Left lung (tissue), 10 donors: ENCODE measurements around the gene PGBD2. TPM values are rescaled to one million over a fixed set of nuclear protein-coding genes. Genes with fewer than 3 reads are reported as not detected.

Source experiments
- ATAC-seq: fragments of 200-7000 bp; cut with Tn5 transposase; one replicate; pipeline ENCODE4 v1.9.1; 2020; ENCODE audit warnings: moderate library complexity
- DNase-seq, 4 donors: peaks; one replicate each; pipeline ENCODE4 v3.0.0-alpha.2; 2013 to 2020
- H3K27ac ChIP-seq, 2 donors: fragments of 200-600 bp; sonication (generic) in 1 of 2; one replicate each; pipeline versions ENCODE4 v1.5.0 to v1.8.0; 2020 to 2021
- H3K27me3 ChIP-seq, 2 donors: fragments of 200-600 bp; sonication (generic) in 1 of 2; one replicate each; pipeline versions ENCODE4 v1.5.0 to v1.8.0; 2020 to 2021
- H3K36me3 ChIP-seq, 2 donors: fragments of 200-600 bp; sonication (generic) in 1 of 2; one replicate each; pipeline versions ENCODE4 v1.5.0 to v1.8.0; 2020 to 2021
- H3K4me1 ChIP-seq, 2 donors: fragments of 200-600 bp; one replicate each; pipeline ENCODE4 v1.8.0; 2021
- H3K4me3 ChIP-seq, 2 donors: fragments of 200-600 bp; sonication (generic) in 1 of 2; one replicate each; pipeline versions ENCODE4 v1.5.0 to v1.8.0; 2020 to 2021; ENCODE audit warnings: mild to moderate bottlenecking in 1 of 2
- H3K9me3 ChIP-seq, 2 donors: fragments of 200-600 bp; sonication (generic) in 1 of 2; one replicate each; pipeline versions ENCODE4 v1.5.0 to v1.8.0; 2020 to 2021
- CTCF ChIP-seq, 2 donors: fragments of 200-600 bp; sonication (generic) in 1 of 2; IDR thresholded peaks; one replicate each; pipeline versions ENCODE4 v1.5.0 to v1.8.0; 2021; ENCODE audit warnings: antibody characterized with exemption in 2 of 2
- intact Hi-C, 2 donors: fragments of 100-400 bp; cut with DNase I; formaldehyde crosslinking; loops; one replicate each; pipeline versions ENCODE4 v1.11.2 to v1.14.2; 2022
- polyA plus RNA-seq, 6 donors: library from polyadenylated mRNA; unstranded; fragments of 120-200 nt; gene quantifications; one replicate each; pipeline ENCODE4 v1.2.1, GENCODE V29; 2013; ENCODE audit not compliant: insufficient read length in 6 of 6
- total RNA-seq, 2 donors: library from RNA; stranded (reverse); fragmentation: NEBNext Ultra II Directional; extraction: Animal tissue kit (Norgen Biotek cat#: 25700); gene quantifications; one replicate each; pipeline ENCODE4 v1.2.1, GENCODE V29; 2021
- donor health status: DM: no; HTN: yes; CAD: no.
- donor health status: DM: no; HTN: no; CAD: no.

PGBD2 gene
- total and polyA plus RNA-seq, 8 donors: 7.0 to 12.7 (median 12.0) TPM

- intact Hi-C loops: no loop called here
- ATAC-seq: no peak
- TF ChIP-seq CTCF (IDR thresholded peaks at IDR 0.05): no peak
- no peak overlapping the region for H3K4me3 ChIP-seq
- H3K9me3 ChIP-seq: no peaks in the 10 kb centered on the region
- H3K27me3 ChIP-seq: peaks cover 0 to 4% of the 10 kb centered on the region in 2 donors
- no peak overlapping the region for H3K27ac ChIP-seq
- DNase-seq: no peak
- no peaks in the 10 kb centered on the region for H3K36me3 ChIP-seq
- H3K4me1 ChIP-seq: peaks cover 8 to 23% of the 10 kb centered on the region in 2 donors
Measured at GRCh38 chr1:248904437-248905216, 1.4 kb upstream of the PGBD2 start.

GRCh38 chr1:248905662-248906008, 400 bp upstream of the PGBD2 start:
- peaks cover 8 to 23% of the 10 kb centered on the region in 2 donors for H3K4me1 ChIP-seq
- peak overlapping the region; percentile 56 for H3K4me3 ChIP-seq
- DNase-seq (no peak), ATAC-seq (no peak)
- H3K9me3 ChIP-seq: no peaks in the 10 kb centered on the region
- no peaks in the 10 kb centered on the region for H3K27me3 ChIP-seq
- intact Hi-C loops: no loop called here
- H3K27ac ChIP-seq: peak overlapping the region; percentile 90 to 98
- no peak for TF ChIP-seq CTCF (IDR thresholded peaks at IDR 0.05)
- H3K36me3 ChIP-seq: peaks cover 0 to 3% of the 10 kb centered on the region in 2 donors

GRCh38 chr1:248906753-248907661, 972 bp downstream of the PGBD2 start:
- no peaks in the 10 kb centered on the region for H3K27me3 ChIP-seq
- H3K9me3 ChIP-seq: no peaks in the 10 kb centered on the region
- H3K36me3 ChIP-seq: peaks cover 0 to 5% of the 10 kb centered on the region in 2 donors
- peak overlapping the region; percentile 42 to 56 for H3K4me3 ChIP-seq
- ATAC-seq (no peak), DNase-seq (peak in 2 of 4 donors; percentile 17 to 36)
- TF ChIP-seq CTCF (IDR thresholded peaks at IDR 0.05): no peak
- H3K27ac ChIP-seq: peak overlapping the region; percentile 65 to 98
- intact Hi-C loops: no loop called here
- H3K4me1 ChIP-seq: peaks cover 8 to 23% of the 10 kb centered on the region in 2 donors

- Histone ChIP-seq H3K4me1 (peaks cover 8 to 18% of the 10 kb centered on the region in 2 donors), H3K27ac (no peak overlapping the region), H3K36me3 (peaks cover 0 to 25% of the 10 kb centered on the region in 2 donors), H3K9me3 (no peaks in the 10 kb centered on the region), H3K4me3 (no peak overlapping the region), H3K27me3 (no peaks in the 10 kb centered on the region)
- TF ChIP-seq CTCF (IDR thresholded peaks at IDR 0.05): no peak
- no peak for DNase-seq
- intact Hi-C loops: no loop called here
- ATAC-seq: no peak
Measured at GRCh38 chr1:248910761-248911160, 4.7 kb downstream of the PGBD2 start.

- H3K27me3 ChIP-seq: no peaks in the 10 kb centered on the region
- no peak overlapping the region for H3K4me3 ChIP-seq
- no peak overlapping the region for H3K27ac ChIP-seq
- no peak for ATAC-seq
- H3K9me3 ChIP-seq: no peaks in the 10 kb centered on the region
- intact Hi-C loops: no loop called here
- TF ChIP-seq CTCF (IDR thresholded peaks at IDR 0.05): no peak
- peaks cover 0 to 57% of the 10 kb centered on the region in 2 donors for H3K36me3 ChIP-seq
- DNase-seq: no peak
- no peaks in the 10 kb centered on the region for H3K4me1 ChIP-seq
Measured at GRCh38 chr1:248913933-248914332, 7.9 kb downstream of the PGBD2 start.
